H9 (cell line): Measurements from ENCODE around the gene BAG3. TPM values are rescaled to one million over a fixed set of nuclear protein-coding genes. Genes with fewer than 3 reads are reported as not detected.

ENCODE experiments used
- DNase-seq: peaks from one replicate; pipeline ENCODE4 v3.0.0-alpha.2; 2017
- H2AFZ ChIP-seq: one replicate; pipeline ENCODE4 v1.6.1; 2013; ENCODE audit warnings: mild to moderate bottlenecking, low read length, control low read depth, moderate library complexity
- H2AK5ac ChIP-seq: 2 replicates; pipeline ENCODE4 v1.6.1; 2013; ENCODE audit warnings: low read length, control low read depth, mixed read lengths; ENCODE audit not compliant: insufficient read length
- H2BK120ac ChIP-seq: one replicate; pipeline ENCODE4 v1.6.1; 2013; ENCODE audit warnings: low read depth, mild to moderate bottlenecking, low read length, control low read depth, inconsistent platforms; ENCODE audit not compliant: poor library complexity, severe bottlenecking
- H2BK12ac ChIP-seq: 2 replicates; pipeline ENCODE4 v1.6.1; 2013; ENCODE audit warnings: low read length, control low read depth, mixed read lengths, low read depth; ENCODE audit not compliant: insufficient read length
- H2BK15ac ChIP-seq: 2 replicates; pipeline ENCODE4 v1.6.1; 2013; ENCODE audit warnings: low read depth, low read length, control low read depth
- H2BK20ac ChIP-seq: one replicate; pipeline ENCODE4 v1.6.1; 2013; ENCODE audit warnings: low read depth, mild to moderate bottlenecking, low read length, control low read depth, inconsistent platforms; ENCODE audit not compliant: poor library complexity, severe bottlenecking
- H2BK5ac ChIP-seq: 2 replicates; pipeline ENCODE4 v1.6.1; 2013; ENCODE audit warnings: low read length, control low read depth, mixed read lengths; ENCODE audit not compliant: insufficient read length
- H3K14ac ChIP-seq: 2 replicates; pipeline ENCODE4 v1.6.1; 2013; ENCODE audit warnings: low read length, control low read depth; ENCODE audit not compliant: insufficient read depth
- H3K18ac ChIP-seq: 2 replicates; pipeline ENCODE4 v1.6.1; 2013; ENCODE audit warnings: low read depth, mild to moderate bottlenecking, mixed read lengths, low read length, control low read depth; ENCODE audit not compliant: insufficient read length
- H3K23ac ChIP-seq: 2 replicates; pipeline ENCODE4 v1.6.1; 2013; ENCODE audit warnings: low read length, control low read depth, mixed read lengths, low read depth; ENCODE audit not compliant: insufficient read length
- H3K23me2 ChIP-seq: 2 replicates; pipeline ENCODE4 v1.6.1; 2013; ENCODE audit warnings: low read depth, mild to moderate bottlenecking, mixed read lengths, low read length, control low read depth; ENCODE audit not compliant: insufficient read length, poor library complexity, severe bottlenecking
- H3K27ac ChIP-seq: 2 replicates; pipeline ENCODE4 v1.5.1; 2013; ENCODE audit warnings: low read length, control low read depth, mixed read lengths, low read depth; ENCODE audit not compliant: insufficient read length
- H3K27me3 ChIP-seq: 2 replicates; pipeline ENCODE4 v1.6.1; 2013; ENCODE audit warnings: low read length, control low read depth, inconsistent platforms; ENCODE audit not compliant: insufficient read depth
- H3K4ac ChIP-seq: 2 replicates; pipeline ENCODE4 v1.6.1; 2013; ENCODE audit warnings: low read depth, mild to moderate bottlenecking, control low read depth, inconsistent platforms, low read length, moderate library complexity
- H3K4me1 ChIP-seq: 2 replicates; pipeline ENCODE4 v1.6.1; 2013; ENCODE audit warnings: low read length, control low read depth, inconsistent platforms; ENCODE audit not compliant: insufficient read depth
- H3K4me2 ChIP-seq: 2 replicates; pipeline ENCODE4 v1.6.1; 2013; ENCODE audit warnings: low read length, control low read depth, mixed read lengths; ENCODE audit not compliant: insufficient read length, insufficient read depth
- H3K56ac ChIP-seq: 2 replicates; pipeline ENCODE4 v1.6.1; 2013; ENCODE audit warnings: low read depth, mild to moderate bottlenecking, mixed read lengths, low read length, control low read depth; ENCODE audit not compliant: insufficient read length
- H3K79me1 ChIP-seq: 2 replicates; pipeline ENCODE4 v1.6.1; 2013; ENCODE audit warnings: low read depth, mild to moderate bottlenecking, moderate library complexity, low read length, control low read depth, inconsistent platforms; ENCODE audit not compliant: insufficient read depth, poor library complexity, severe bottlenecking
- H3K79me2 ChIP-seq: 2 replicates; pipeline ENCODE4 v1.6.1; 2013; ENCODE audit warnings: low read length, control low read depth, inconsistent platforms; ENCODE audit not compliant: insufficient read depth
- H3K9ac ChIP-seq: 2 replicates; pipeline ENCODE4 v1.6.1; 2013; ENCODE audit warnings: low read length, control low read depth, mixed read lengths; ENCODE audit not compliant: insufficient read length; ENCODE audit errors: extremely low read depth
- H3K9me3 ChIP-seq: one replicate; pipeline ENCODE4 v1.6.1; 2013; ENCODE audit warnings: low read depth, low read length, inconsistent platforms; ENCODE audit not compliant: control insufficient read depth
- H3T11ph ChIP-seq: one replicate; pipeline ENCODE4 v1.6.1; 2013; ENCODE audit warnings: mild to moderate bottlenecking, low read length, control low read depth, inconsistent platforms
- H4K20me1 ChIP-seq: one replicate; pipeline ENCODE4 v1.6.1; 2013; ENCODE audit not compliant: control insufficient read depth, insufficient read length, insufficient read depth
- H4K5ac ChIP-seq: 2 replicates; pipeline ENCODE4 v1.6.1; 2013; ENCODE audit warnings: low read depth, mild to moderate bottlenecking, mixed read lengths, low read length, control low read depth; ENCODE audit not compliant: insufficient read length
- H4K8ac ChIP-seq: replicated peaks from 2 replicates; pipeline ENCODE4 v1.6.1; 2013; ENCODE audit warnings: low read length, control low read depth, mixed read lengths, low read depth; ENCODE audit not compliant: insufficient read length
- H4K91ac ChIP-seq: 2 replicates; pipeline ENCODE4 v1.6.1; 2013; ENCODE audit warnings: low read depth, mild to moderate bottlenecking, moderate library complexity, mixed read lengths, low read length, control low read depth; ENCODE audit not compliant: insufficient read length
- H3K27ac Mint-ChIP-seq, 3 experiments: 2 replicates in 2 of 3; 3 replicates in 1 of 3; pipeline ENCODE4 v1.8.0; 2020 to 2021; ENCODE audit warnings: mixed read lengths in 3 of 3, mild to moderate bottlenecking in 1 of 3, moderate library complexity in 1 of 3
- H3K27me3 Mint-ChIP-seq: 2 replicates; pipeline ENCODE4 v1.8.0; 2021; ENCODE audit warnings: low read depth, mild to moderate bottlenecking, moderate library complexity, mixed read lengths
- H3K36me3 Mint-ChIP-seq, 3 experiments: 2 replicates in 2 of 3; 3 replicates in 1 of 3; pipeline ENCODE4 v1.8.0; 2020 to 2021; ENCODE audit warnings: low read depth in 3 of 3, mixed read lengths in 3 of 3; ENCODE audit not compliant: insufficient read depth in 1 of 3
- H3K4me1 Mint-ChIP-seq, 2 experiments: 2 replicates each; pipeline ENCODE4 v1.8.0; 2020; ENCODE audit warnings: mixed read lengths in 2 of 2
- H3K4me3 Mint-ChIP-seq, 2 experiments: 2 replicates in 1 of 2; 3 replicates in 1 of 2; pipeline ENCODE4 v1.8.0; 2020 to 2021; ENCODE audit warnings: mild to moderate bottlenecking in 2 of 2, mixed read lengths in 2 of 2, moderate library complexity in 1 of 2
- H3K9me3 Mint-ChIP-seq, 2 experiments: 2 replicates in 1 of 2; 3 replicates in 1 of 2; pipeline ENCODE4 v1.8.0; 2020; ENCODE audit warnings: mild to moderate bottlenecking in 2 of 2, mixed read lengths in 2 of 2, moderate library complexity in 1 of 2
- whole genome bisulfite sequencing: extraction: QIAGEN DNeasy Blood & Tissue Kit; methylation state at CpG from one replicate; pipeline ENCODE4 v1.1.7; 2013; ENCODE audit warnings: missing lambda C conversion rate, low lambda C conversion rate, mixed read lengths; ENCODE audit not compliant: insufficient read length; ENCODE audit errors: extremely low coverage; 5-methylcytosine and 5-hydroxymethylcytosine counted together
- total RNA-seq: library from RNA; stranded (reverse); gene quantifications from 2 replicates; pipeline ENCODE4 v1.2.1, GENCODE V29; 2021
- TF ChIP-seq, protein P1 (sequence below): fragments of 200-600 bp; sonication (generic); conservative IDR thresholded peaks from 3 replicates; pipeline ENCODE4 v1.8.0; 2021; ENCODE audit warnings: antibody characterized with exemption, mild to moderate bottlenecking

BAG3 gene
- total RNA-seq, 1 experiment from 2014 or later = 11.4 TPM

DNA sequence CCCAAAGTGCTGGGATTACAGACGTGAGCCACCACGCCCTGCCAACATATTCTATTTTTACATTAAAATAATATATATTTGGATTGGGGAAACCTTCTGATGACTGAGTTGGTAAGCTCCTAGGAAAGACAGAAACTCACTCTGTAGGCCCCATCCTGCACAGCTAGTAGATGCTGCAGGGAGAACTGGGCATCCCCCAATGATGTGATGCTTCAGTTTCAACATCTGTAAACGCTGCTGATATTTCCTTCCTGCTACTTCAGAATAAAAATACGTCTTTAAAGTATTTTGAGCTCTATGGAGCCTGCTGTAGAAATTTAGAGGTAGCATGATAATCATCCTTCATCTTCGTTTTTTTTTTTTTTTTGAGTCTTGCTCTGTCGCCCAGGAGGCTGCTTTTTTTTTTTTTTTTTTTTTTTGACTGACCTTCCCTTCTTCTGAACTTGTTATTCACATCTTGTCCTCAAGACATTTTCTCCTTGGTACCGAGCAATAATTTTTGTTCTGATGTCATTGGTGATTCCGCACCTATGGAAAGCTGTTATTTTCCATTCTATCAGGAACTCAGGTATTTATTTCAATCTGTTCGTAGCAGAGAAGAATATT is 52.8 kb downstream of the BAG3 start:
- WGBS = no CpG with 5 or more reads among the region's 9 CpGs

More for the DNA sequence above, 52.8 kb downstream of the BAG3 start:
- no peak overlapping the region for H2BK12ac ChIP-seq
- H3T11ph ChIP-seq = no peak overlapping the region
- no peak overlapping the region for H3K27ac ChIP-seq
- no peaks in the 10 kb centered on the region for H3K23me2 ChIP-seq
- no peak overlapping the region for H3K4ac ChIP-seq
- peaks cover 25 to 31% of the 10 kb centered on the region in 2 experiments for H3K4me1 Mint-ChIP-seq
- no peak overlapping the region for H3K4me3 Mint-ChIP-seq
- no peak overlapping the region for H4K5ac ChIP-seq
- TF ChIP-seq, protein P1, sequence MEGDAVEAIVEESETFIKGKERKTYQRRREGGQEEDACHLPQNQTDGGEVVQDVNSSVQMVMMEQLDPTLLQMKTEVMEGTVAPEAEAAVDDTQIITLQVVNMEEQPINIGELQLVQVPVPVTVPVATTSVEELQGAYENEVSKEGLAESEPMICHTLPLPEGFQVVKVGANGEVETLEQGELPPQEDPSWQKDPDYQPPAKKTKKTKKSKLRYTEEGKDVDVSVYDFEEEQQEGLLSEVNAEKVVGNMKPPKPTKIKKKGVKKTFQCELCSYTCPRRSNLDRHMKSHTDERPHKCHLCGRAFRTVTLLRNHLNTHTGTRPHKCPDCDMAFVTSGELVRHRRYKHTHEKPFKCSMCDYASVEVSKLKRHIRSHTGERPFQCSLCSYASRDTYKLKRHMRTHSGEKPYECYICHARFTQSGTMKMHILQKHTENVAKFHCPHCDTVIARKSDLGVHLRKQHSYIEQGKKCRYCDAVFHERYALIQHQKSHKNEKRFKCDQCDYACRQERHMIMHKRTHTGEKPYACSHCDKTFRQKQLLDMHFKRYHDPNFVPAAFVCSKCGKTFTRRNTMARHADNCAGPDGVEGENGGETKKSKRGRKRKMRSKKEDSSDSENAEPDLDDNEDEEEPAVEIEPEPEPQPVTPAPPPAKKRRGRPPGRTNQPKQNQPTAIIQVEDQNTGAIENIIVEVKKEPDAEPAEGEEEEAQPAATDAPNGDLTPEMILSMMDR = no peak
- H3K9me3 ChIP-seq = no peaks in the 10 kb centered on the region
- no peak overlapping the region for H3K56ac ChIP-seq
- no peak overlapping the region for H4K8ac ChIP-seq
- no peaks in the 10 kb centered on the region for H3K27me3 ChIP-seq
- peaks cover 21 to 25% of the 10 kb centered on the region in 2 experiments for H3K9me3 Mint-ChIP-seq
- no peak overlapping the region for H3K27ac Mint-ChIP-seq
- H4K91ac ChIP-seq = no peak overlapping the region
- no peak overlapping the region for H3K9ac ChIP-seq
- H2BK20ac ChIP-seq = no peak overlapping the region
- no peak overlapping the region for H2BK15ac ChIP-seq
- peaks cover 8 to 19% (median 11%) of the 10 kb centered on the region in 3 experiments for H3K36me3 Mint-ChIP-seq
- H3K23ac ChIP-seq = no peak overlapping the region
- no peaks in the 10 kb centered on the region for H3K79me1 ChIP-seq
- DNase-seq = no peak
- no peak overlapping the region for H2BK5ac ChIP-seq
- H3K4me2 ChIP-seq = no peak overlapping the region
- no peak overlapping the region for H3K14ac ChIP-seq
- H3K18ac ChIP-seq = no peak overlapping the region
- H3K27me3 Mint-ChIP-seq = no peaks in the 10 kb centered on the region; the same call in 1 of the 2 replicates
- no peaks in the 10 kb centered on the region for H3K79me2 ChIP-seq
- H3K4me1 ChIP-seq = peaks cover 3% of the 10 kb centered on the region; the same call in 1 of the 2 replicates
- no peak overlapping the region for H2AFZ ChIP-seq
- no peak overlapping the region for H2BK120ac ChIP-seq
- H4K20me1 ChIP-seq = no peaks in the 10 kb centered on the region
- no peak overlapping the region for H2AK5ac ChIP-seq
